Measurements from ENCODE around the gene FMOD. TPM values are rescaled to one million over a fixed set of nuclear protein-coding genes. Genes with fewer than 3 reads are reported as not detected.

FMOD gene
- polyA plus RNA-seq, 1 donor from 2014 or later: not detected

GRCh38 chr1:203373002-203373401 is 22.1 kb upstream of the FMOD start:
- Histone ChIP-seq H3K9me2 (ENCODE audit: insufficient read depth, low read length) (no peaks in the 10 kb centered on the region), H3K9ac (ENCODE audit: low read length) (no peak overlapping the region), H3K4me2 (ENCODE audit: low read length) (no peak overlapping the region), H2AFZ (ENCODE audit: low read depth, low read length) (no peak overlapping the region), H3K36me3 (ENCODE audit: insufficient read depth, low read length) (no peaks in the 10 kb centered on the region), H3K79me2 (replicated peaks; ENCODE audit: insufficient read depth, low read length) (no peaks in the 10 kb centered on the region), H4K20me1 (ENCODE audit: insufficient read depth) (no peaks in the 10 kb centered on the region), H3K27ac (ENCODE audit: low read length) (no peak overlapping the region), H3K9me3 (ENCODE audit: low read length) (no peaks in the 10 kb centered on the region), H3K27me3 (ENCODE audit: insufficient read depth, low read depth, low read length) (no peaks in the 10 kb centered on the region), H3F3A (ENCODE audit: insufficient read depth, low read length, poor library complexity, severe bottlenecking) (no peaks in the 10 kb centered on the region), H3K4me3 (ENCODE audit: low read length) (no peak overlapping the region)
- TF ChIP-seq CTCF (IDR thresholded peaks at IDR 0.05; ENCODE audit: poor library complexity, severe bottlenecking): no peak
- no peak for TF ChIP-seq RAD21 (conservative IDR thresholded peaks at IDR 0.05)
- no peak for TF ChIP-seq MXI1 (conservative IDR thresholded peaks at IDR 0.05; ENCODE audit: poor library complexity, severe bottlenecking)
- no peak for TF ChIP-seq EZH2 (IDR thresholded peaks at IDR 0.05; ENCODE audit: borderline replicate concordance, insufficient read depth, low read length, poor library complexity, severe bottlenecking)
- no peak for TF ChIP-seq REST (IDR thresholded peaks at IDR 0.05; ENCODE audit: borderline replicate concordance)
- TF ChIP-seq EP300 (conservative IDR thresholded peaks at IDR 0.05; ENCODE audit: poor library complexity, severe bottlenecking): no peak
- TF ChIP-seq SMC3 (conservative IDR thresholded peaks at IDR 0.05; ENCODE audit: poor library complexity): no peak
- TF ChIP-seq POLR2AphosphoS5 (IDR thresholded peaks at IDR 0.05): no peak
- TF ChIP-seq TAF1 (IDR thresholded peaks at IDR 0.05; ENCODE audit: low read depth): no peak

GRCh38 chr1:203371288-203371687 is 20.4 kb upstream of the FMOD start:
- no peaks in the 10 kb centered on the region for H3K27me3 ChIP-seq (ENCODE audit: insufficient read depth, low read depth, low read length)
- no peaks in the 10 kb centered on the region for H3F3A ChIP-seq (ENCODE audit: insufficient read depth, low read length, poor library complexity, severe bottlenecking)
- TF ChIP-seq EZH2 (IDR thresholded peaks at IDR 0.05; ENCODE audit: borderline replicate concordance, insufficient read depth, low read length, poor library complexity, severe bottlenecking) (no peak), CTCF (IDR thresholded peaks at IDR 0.05; ENCODE audit: poor library complexity, severe bottlenecking) (no peak)
- no peak overlapping the region for H3K27ac ChIP-seq (ENCODE audit: low read length)
- H3K9ac ChIP-seq (ENCODE audit: low read length): no peak overlapping the region
- H4K20me1 ChIP-seq (ENCODE audit: insufficient read depth): no peaks in the 10 kb centered on the region
- H3K9me3 ChIP-seq (ENCODE audit: low read length): no peaks in the 10 kb centered on the region
- H3K4me3 ChIP-seq (ENCODE audit: low read length): no peak overlapping the region
- no peak overlapping the region for H2AFZ ChIP-seq (ENCODE audit: low read depth, low read length)
- no peaks in the 10 kb centered on the region for H3K79me2 ChIP-seq (replicated peaks; ENCODE audit: insufficient read depth, low read length)
- H3K36me3 ChIP-seq (ENCODE audit: insufficient read depth, low read length): no peaks in the 10 kb centered on the region
- no peaks in the 10 kb centered on the region for H3K9me2 ChIP-seq (ENCODE audit: insufficient read depth, low read length)
- H3K4me2 ChIP-seq (ENCODE audit: low read length): no peak overlapping the region
